ENCODE measurements around the gene COL28A1. TPM values are rescaled to one million over a fixed set of nuclear protein-coding genes. Genes with fewer than 3 reads are reported as not detected.
"Not testable (repeated sequence)": the region's sequence is repeated elsewhere in the genome, so short reads cannot be mapped to it uniquely, and the experiment has no call there.

COL28A1 gene
- total and polyA plus RNA-seq, 3 donors from 2014 or later = 4.0 to 9.2 (median 8.7) TPM

GRCh38 chr7:7395785-7396184, 139.9 kb downstream of the COL28A1 start:
- no peak overlapping the region for H3K27ac ChIP-seq
- H3K36me3 ChIP-seq (ENCODE audit: low read depth, missing control alignments) = no peaks in the 10 kb centered on the region
- H3K4me3 ChIP-seq = no peak overlapping the region
- no peaks in the 10 kb centered on the region for H3K4me1 ChIP-seq
- 83 to 89% methylated on average over 4 of the region's 4 CpGs for WGBS, 2 donors
- intact Hi-C loops (cut with DNase I; ENCODE audit: low total_unique reads) = no loop called here
- H3K9me3 ChIP-seq = no peaks in the 10 kb centered on the region
- H3K27me3 ChIP-seq = no peaks in the 10 kb centered on the region
- TF ChIP-seq POLR2A (IDR thresholded peaks at IDR 0.05) (no peak), CTCF (IDR thresholded peaks at IDR 0.05) (no peak)
- DNase-seq = no peak

GRCh38 chr7:7388164-7388563, 147.5 kb downstream of the COL28A1 start:
- H3K4me1 ChIP-seq; H3K27ac ChIP-seq; H3K9me3 ChIP-seq; H3K4me3 ChIP-seq; H3K36me3 ChIP-seq (ENCODE audit: low read depth, missing control alignments); DNase-seq; H3K27me3 ChIP-seq; intact Hi-C loops (cut with DNase I; ENCODE audit: low total_unique reads): not testable (repeated sequence)
- 93 to 98% methylated on average over 4 of the region's 4 CpGs for WGBS, 2 donors

GRCh38 chr7:7385421-7385820, 150.3 kb downstream of the COL28A1 start:
- no peak for TF ChIP-seq CTCF (IDR thresholded peaks at IDR 0.05)
- TF ChIP-seq POLR2A (IDR thresholded peaks at IDR 0.05) = no peak
- Histone ChIP-seq H3K4me3 (no peak overlapping the region), H3K27me3 (no peaks in the 10 kb centered on the region), H3K9me3 (no peaks in the 10 kb centered on the region), H3K27ac (no peak overlapping the region), H3K36me3 (ENCODE audit: low read depth, missing control alignments) (no peaks in the 10 kb centered on the region), H3K4me1 (no peaks in the 10 kb centered on the region)
- DNase-seq = no peak
- 69 to 79% methylated on average over 2 of the region's 2 CpGs for WGBS, 2 donors
- intact Hi-C loops (cut with DNase I; ENCODE audit: low total_unique reads) = no loop called here

- H3K4me1 ChIP-seq = no peaks in the 10 kb centered on the region
- no peaks in the 10 kb centered on the region for H3K27me3 ChIP-seq
- intact Hi-C loops (cut with DNase I; ENCODE audit: low total_unique reads) = no loop called here
- no peak for TF ChIP-seq CTCF (IDR thresholded peaks at IDR 0.05)
- TF ChIP-seq POLR2A (IDR thresholded peaks at IDR 0.05) = no peak
- H3K36me3 ChIP-seq (ENCODE audit: low read depth, missing control alignments) = no peaks in the 10 kb centered on the region
- no peak overlapping the region for H3K27ac ChIP-seq
- H3K4me3 ChIP-seq = no peak overlapping the region
- no peaks in the 10 kb centered on the region for H3K9me3 ChIP-seq
- DNase-seq = no peak
Observed at GRCh38 chr7:7384228-7384627, 151.4 kb downstream of the COL28A1 start.

- Histone ChIP-seq H3K27me3 (no peaks in the 10 kb centered on the region), H3K4me3 (no peak overlapping the region), H3K36me3 (ENCODE audit: low read depth, missing control alignments) (no peaks in the 10 kb centered on the region), H3K27ac (no peak overlapping the region), H3K9me3 (no peaks in the 10 kb centered on the region), H3K4me1 (no peaks in the 10 kb centered on the region)
- whole genome bisulfite sequencing, 2 donors = 82 to 85% methylated on average over 4 of the region's 4 CpGs
- intact Hi-C loops (cut with DNase I; ENCODE audit: low total_unique reads) = no loop called here
- DNase-seq = no peak
- no peak for TF ChIP-seq CTCF (IDR thresholded peaks at IDR 0.05)
- TF ChIP-seq POLR2A (IDR thresholded peaks at IDR 0.05) = no peak
Observed at GRCh38 chr7:7375538-7375937, 160.1 kb downstream of the COL28A1 start.
